HG02763 (cell line): ENCODE results near the gene MPPED1.

Experiments
- ATAC-seq: cut with Tn5 transposase; IDR thresholded peaks from one replicate; pipeline ENCODE4 v1.9.1; 2021; ENCODE audit warnings: mild to moderate bottlenecking, moderate library complexity; ENCODE audit not compliant: unreplicated experiment

Gene MPPED1

DNA sequence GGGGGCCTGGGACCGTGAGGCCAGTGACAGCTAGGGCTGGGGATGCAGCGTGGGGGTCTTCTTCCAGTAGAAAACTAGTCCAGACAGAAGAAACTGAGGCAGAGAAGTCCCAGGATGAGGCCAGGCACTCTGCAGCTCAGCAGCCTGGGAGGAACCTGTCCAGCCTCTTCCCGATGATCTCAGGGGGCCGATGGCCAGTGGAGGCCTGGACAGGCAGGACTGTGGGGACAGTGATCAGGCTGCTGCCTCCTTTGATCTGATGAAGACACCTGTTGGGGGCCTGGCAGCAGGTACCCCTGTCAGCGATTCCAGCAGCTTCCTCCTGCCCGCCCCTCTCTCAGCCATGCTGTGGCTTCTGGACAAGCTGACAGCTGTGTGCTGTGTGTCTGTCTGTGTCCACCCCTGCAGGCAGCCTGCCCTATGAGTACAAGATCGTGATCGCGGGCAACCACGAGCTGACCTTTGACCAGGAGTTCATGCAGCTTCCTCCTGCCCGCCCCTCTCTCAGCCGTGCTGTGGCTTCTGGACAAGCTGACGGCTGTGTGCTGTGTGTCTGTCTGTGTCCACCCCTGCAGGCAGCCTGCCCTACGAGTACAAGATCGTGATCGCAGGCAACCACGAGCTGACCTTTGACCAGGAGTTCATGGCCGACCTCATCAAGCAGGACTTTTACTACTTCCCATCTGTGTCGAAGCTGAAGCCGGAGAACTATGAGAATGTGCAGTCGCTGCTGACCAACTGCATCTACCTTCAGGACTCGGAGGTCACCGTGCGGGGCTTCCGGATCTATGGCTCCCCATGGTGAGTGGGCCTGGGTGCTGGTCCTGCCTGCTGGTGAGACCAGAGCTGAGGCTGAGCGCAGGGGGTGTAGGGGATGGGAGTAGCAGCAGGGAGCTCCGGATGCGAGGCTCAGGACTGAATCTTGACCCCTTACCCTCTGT is 62.6 kb downstream of the MPPED1 start:
- no peak for ATAC-seq

DNA sequence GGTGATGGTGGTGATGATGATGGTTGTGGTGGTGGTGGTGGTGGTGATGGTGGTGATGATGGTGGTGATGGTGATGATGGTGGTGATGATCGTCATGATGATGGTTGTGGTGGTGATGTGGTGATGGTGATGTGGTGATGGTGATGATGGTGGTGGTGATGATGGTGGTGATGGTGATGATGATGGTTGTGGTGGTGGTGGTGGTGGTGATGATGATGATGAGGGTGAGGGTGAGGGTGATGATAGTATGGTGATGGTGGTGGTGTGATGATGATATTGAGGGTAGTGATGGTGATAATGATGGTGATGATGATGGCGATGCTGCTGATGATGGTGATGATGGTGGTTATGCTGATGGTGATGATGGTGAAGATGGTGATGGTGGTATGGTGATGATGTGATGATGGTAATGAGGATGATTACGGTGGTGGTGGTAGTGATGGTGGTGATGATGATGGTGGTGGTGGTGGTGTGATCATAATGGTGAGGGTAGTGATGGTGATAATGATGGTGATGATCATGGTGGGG is 63.8 kb downstream of the MPPED1 start:
- no peak for ATAC-seq

DNA sequence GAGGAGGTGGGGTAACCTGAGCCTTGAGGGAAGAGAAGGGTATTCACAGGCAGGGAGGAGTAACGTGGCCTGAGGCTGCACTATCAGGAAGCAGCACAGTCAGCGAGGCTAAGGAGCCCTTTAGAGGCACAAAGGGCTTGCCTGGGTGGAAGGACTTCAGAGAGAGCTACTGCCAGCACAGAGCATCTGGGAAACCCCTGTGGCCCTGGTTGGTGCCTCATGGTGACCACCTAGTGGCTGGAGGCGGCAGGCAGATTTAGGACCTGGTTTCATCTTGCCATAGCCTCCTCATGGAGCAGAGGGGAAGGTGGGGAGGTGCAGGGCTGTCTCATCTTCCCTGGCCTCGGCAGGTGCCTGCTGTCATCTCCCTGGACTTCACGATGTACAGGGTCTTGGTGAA is 64.5 kb downstream of the MPPED1 start:
- ATAC-seq, result no peak

DNA sequence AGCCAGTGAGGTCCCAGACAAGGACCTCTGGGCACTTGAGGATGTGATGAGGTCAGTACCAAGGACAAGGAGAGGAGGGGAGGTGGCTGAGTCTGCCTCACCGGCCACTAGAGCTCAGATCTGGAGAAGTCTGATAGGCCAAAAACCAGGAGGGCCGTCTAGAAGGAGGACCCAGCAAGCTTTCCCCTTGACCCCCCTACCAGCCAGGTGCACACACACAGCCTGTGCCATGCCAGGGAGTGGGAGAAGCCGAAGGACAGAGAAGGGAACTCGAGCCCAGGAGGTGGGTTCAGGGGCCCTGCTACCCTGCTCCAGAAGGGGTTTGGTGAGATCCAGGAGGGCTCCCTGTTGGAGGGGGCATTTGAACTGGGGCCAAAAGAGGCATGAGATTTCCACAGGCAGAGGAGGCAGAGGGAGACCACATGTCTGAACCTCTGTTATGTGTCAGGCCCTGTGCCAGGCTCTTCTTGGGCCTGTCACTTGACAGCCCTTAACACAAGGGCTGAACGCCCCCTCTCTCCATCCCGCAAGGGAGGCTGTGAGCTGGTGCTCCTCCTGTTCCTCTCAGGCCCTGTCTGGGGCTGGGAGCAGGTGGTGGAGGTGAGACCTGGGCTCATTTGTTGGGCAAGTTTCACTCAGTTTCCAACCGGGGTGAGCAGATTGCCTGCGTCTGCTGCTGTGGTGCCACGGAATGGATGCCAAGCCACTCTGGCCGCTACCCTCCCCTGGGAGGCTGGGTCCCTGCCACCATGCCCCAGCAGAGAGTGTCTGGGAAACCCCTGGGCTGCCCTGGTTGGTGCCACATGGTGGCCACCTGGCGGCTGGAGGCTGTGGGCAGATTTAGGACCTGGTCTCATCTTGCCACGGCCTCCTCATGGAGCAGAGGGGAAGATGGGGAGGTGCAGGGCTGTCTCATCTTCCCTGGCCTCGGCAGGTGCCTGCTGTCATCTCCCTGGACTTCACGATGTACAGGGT is 65.2 kb downstream of the MPPED1 start:
- ATAC-seq, result no peak

DNA sequence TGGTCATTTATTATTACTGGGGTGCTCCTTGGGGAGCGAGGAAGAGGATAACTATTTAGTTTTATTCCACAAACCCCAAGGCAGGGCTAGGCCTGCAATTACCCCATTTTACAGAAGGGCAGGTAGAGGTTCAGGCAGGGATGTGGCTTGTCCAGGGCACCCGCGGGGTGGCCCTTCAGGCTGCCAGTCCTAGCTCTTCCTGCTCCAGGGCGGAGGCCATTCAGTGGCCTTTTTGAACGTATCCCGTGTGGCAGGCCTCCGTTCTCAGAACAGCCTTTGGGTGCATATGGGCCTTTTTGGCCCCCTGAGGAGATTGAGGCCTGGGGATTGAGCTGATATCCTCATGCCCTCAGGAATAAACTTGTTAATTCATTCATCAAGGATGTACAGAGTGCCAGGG is 66.2 kb downstream of the MPPED1 start:
- no peak for ATAC-seq

DNA sequence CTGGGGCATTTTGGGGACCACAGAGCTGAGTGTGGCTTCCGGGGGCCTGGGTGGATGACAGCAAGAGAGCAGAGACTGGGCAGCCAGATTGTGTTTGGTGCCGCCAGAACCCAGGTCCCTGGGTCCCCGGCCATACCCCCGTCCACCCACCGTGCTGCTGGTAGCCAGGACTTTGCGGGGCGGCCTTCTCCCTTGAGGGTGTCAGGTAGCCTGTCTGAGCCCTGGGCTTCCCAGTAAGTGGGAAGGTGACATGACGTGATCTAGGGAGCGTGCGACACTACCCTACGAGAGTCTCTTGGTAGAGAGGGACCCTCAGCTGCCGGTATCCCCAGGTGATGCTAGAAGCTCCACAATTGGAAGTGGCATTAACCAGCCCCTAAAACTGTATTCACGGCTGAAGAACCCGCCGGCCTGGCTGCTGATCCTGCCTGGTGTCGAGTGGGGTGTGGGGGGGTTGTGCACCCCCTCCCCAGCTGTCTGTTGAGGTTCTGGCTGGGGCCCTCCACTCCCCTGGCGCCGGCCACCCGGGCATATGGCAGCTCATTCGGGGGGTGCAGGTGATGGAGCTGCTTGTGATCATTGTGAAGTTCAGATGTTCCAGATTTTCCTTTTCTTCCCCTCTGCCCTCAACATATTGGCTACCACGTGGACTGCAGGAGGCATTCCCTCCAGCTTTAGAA is 66.9 kb downstream of the MPPED1 start:
- ATAC-seq, result no peak

DNA sequence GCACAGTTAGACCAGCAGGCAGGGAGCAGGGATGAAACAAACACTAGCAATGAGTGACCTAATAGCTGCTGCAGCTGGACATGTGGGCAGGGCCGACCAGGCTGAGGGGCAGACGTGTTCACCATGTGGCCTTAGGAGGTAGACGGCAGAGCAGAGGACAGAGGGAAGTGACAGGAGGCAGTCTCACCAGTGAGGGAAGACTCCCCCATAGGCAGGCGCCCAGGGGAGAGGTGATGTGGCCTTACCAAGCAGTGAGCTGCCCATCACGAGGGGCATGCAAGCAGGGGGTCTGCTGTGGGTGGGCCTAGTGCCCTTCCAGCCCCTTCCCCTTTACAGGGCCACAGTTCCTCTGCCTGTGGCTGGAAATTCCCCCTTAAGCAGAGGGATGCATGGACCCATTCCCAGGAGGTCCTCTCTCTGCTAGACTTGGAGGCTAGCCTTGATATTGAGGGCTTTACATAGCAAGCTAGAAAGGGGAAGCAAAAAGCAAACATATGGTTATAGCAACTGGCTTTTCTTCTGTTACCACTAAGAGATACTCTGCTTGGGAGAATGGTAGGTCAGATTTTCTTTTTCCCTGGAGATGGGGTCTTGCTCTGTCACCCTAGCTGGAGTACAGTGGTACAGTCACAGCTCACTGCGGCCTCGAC is 67.6 kb downstream of the MPPED1 start:
- ATAC-seq, result no peak

DNA sequence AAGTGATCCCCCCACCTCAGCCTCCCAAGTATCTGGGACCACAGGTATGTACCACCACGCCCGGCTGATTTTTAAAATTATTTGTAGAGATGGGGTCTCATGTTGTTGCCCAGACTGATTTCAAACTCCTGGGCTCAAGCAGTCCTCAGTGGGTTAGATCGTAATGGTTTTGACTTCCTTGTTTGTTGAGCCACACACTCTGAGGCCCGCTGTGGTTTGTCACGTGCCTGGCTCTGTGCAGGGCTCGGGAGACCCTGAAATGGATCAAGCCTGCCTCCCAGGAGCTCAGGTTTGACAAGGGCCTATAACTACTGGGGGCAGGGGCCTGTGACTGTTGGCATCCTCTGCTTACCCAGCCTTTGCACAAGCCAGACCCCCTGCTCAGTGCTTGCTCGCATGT is 68.1 kb downstream of the MPPED1 start:
- ATAC-seq, result no peak

DNA sequence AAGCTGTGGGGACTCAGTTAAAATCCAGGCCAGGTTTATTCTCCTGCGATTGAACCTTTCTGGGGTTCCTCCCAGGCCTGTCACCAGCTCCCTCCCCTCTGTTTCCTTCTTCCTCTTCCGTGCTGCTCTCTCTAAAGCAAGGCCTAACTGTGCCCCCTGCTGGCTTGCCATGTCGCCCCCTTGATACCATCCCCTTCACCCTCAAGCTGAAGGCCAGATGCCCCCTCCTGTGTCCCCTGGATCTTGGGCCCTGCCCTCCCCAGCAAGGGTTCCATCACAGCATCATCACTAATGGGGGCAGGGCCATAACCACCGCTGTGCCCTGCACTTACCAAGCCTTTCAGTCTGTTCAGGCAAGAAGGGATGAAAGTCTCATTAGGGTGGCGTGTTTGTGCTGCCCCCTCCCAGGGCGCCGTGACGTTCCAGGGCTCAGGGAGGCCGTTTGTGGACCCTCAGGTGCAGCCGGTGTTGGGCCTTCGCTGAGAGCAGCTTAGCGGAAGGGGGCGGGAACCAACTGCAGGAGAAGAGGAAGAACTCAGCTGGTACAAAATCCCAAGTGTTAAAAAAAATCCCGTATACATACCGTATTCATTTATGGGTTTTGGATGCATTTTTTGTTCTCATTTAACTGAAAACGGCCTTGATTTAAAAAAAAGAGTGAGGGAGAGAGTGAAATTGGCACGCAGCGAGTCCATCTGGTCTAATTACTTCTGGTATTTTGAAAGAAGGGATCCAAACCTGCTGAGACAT is 69.9 kb downstream of the MPPED1 start:
- ATAC-seq, result no peak

DNA sequence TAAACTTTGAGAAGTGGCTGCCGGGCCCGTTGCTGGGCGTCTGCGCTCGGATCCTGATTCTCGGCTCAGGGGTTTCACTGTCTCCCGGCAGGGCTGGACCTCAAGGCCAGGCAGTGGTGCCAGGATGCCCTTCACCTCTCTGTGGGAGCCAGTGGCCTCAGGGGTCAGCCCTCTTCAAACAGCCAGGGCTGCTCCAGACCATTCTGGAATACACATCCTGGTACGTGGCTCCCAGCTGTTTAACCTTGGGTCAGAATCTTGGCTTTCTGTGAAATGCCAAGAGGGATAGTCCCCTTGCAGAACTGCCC is 70.5 kb downstream of the MPPED1 start:
- no peak for ATAC-seq

DNA sequence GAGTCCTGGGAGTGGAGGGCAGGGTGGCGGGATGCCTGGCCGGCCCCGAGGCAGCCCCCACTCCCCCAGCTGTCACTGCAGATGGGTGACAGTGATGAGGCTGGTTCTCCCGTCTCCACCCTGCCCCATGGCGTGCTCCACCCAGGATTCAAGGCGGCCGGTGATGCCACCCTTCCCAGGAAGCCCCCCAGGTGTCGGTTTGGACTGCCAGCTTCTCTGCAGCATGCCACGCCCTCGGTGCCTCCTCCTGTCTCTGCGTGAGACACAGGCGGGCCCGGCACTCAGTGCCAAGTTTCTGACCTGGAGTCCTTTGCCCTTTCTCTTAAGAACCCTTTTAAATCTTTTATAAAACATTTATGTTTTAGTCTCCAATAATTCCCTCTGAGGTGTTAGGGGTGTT is 71.5 kb downstream of the MPPED1 start:
- no peak for ATAC-seq

DNA sequence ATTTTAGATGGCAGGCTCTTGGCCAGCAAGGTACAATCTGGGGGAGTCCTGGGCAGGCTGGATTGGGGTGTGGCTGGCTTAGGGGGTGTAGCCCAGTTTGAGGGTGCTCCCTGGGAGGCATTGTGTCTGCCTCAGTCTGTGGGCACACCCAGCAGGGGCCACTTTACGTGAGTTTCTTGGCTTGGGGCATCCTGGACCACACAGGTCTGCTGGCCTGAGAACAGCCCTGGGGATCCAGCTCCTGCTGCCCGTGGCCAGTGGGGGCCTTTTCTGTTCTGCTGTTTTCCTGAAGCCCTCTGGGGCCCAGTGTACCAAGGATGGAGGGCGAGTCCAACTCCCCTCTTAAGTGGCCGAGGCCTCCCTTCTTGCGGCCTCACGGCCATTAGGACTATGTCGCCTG is 71.9 kb downstream of the MPPED1 start:
- ATAC-seq, result no peak

DNA sequence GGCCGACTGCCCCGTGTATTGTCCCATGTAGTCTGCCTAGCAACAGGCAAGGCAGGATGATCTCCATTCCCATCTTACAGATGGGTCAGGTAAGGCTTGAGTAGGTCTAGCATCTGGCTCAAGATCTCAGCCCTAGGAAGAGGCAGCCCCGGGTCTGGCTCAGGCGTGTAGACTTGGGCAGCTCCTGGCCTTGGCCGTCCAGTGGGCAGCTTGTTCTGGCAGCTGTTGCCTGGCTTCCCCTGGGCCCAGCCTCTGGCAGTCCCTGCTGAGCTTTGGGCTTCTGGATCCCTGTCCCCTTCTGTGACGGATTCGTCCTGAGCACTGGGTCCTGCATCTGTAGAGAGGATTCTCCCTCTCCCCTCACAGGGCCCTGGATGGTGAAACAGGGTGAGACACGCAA is 72.4 kb downstream of the MPPED1 start:
- ATAC-seq, result no peak

DNA sequence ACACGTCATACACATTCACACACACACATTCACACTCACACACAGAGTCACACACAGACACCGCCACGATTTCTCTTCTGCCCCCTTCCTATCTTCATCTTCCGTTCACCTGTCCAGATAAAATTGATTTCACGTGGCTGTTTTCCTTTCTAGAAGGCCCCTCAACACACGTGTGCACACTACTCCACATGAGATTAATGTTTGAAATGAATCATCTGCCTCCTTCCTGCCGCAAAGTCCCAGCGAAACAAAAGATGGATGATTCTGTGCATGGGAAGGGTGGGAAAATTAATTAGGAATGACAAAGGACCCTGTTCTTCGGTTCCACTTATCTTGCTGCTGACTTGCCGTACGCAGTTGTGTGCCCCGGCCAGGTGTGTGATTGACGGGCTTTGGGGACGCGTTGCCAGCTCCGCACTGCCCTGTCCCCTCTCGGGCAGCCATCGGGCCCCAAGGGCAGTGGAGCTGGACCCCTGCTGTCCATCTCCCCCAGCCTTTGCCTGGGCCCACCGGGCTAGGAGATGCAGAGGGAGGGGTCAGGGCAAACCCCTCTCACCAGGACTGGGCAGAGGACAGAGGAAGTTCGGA is 73.8 kb downstream of the MPPED1 start:
- no peak for ATAC-seq

DNA sequence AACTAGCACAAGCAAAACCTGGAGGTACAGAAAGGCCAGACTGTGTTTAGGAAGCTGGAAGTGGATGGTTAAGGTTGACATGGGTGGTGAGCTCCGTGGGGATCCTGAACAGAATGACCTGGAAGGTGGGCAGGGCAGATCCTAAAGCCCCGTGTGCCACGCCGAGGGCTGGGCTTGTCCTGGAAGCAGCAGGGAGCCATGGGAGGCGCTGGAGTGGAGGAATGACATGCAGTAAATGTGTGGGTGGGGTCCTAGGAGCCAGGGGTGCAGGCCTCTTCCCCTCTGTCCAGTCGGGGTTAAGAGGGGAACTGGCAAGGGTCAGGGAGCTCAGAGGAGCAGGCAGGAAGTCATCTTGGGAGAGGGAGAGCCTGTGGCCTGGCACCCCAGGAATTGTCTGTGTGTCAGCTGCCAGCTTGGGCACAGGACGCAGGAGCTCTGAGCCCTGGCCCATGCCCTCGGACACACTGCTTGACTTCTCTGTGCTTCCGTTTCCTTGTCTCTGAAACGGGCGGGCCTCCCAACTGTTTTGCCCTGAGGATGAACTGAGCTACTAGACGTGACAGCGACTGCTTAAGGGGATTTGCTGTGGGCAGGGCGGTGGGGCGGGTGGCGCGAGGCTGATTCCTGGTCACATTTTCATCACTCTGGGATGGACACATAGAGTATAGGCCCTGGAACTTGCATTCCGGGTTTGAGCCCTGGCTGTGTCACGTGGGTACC is 75.7 kb downstream of the MPPED1 start:
- no peak for ATAC-seq

DNA sequence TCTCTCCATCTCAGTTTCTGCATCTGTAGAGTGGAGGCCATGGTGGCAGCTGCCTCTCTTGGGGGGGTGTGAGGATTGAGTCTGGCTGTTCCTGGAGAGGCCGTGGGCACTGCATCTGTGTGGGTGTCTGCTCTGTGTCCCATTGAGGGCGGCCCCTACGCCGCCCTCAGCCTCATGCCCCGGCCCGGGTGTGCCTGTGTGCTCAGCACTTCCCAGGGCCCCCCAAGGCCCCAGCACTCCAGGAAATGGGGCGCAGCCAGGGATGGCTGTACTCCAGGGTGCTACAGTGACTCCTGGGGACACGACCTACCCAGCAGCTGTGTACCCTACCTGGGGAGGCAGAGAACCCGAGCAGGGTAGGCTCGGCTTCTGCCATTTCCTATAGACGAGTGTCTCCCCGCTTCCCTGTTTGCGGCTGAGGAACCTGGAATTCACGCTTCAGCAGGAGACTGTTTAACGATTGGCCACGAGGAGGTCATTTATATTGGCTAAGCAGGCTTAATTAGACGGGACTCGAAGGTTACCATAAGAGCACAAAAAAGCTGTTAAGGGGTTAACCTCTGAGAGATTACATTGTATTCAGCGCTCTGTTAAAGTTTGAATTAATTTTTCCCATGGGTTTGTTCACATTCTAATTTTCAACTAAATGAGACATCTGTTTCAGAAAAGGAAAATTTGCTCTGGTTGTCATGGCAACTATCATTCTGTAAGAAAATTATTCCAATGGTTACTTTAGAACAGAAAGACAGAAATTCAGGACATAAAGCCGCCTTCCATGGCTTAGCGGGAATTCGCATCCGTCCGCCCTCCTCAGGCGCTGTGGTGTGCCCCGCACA is 76.4 kb downstream of the MPPED1 start:
- no peak for ATAC-seq

DNA sequence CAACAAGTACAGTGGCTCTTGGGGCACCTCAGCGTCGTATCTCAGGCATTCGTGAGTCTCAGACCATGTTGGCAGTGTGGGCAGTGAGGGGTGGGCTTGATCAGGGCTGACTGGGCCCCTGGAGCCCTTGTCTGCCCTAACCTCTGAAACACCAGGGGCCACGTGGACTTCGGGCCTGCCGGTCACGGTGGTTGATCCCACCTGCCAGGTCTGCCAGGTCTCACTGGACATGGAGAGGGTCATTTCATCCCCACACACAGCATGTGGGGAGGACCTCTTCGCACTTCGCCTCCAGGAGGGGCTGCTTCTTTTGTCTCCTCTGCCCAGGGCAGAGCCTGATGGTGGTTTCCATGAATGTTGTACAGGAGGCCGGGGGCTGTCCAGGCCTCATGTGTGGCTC is 77.1 kb downstream of the MPPED1 start:
- no peak for ATAC-seq

DNA sequence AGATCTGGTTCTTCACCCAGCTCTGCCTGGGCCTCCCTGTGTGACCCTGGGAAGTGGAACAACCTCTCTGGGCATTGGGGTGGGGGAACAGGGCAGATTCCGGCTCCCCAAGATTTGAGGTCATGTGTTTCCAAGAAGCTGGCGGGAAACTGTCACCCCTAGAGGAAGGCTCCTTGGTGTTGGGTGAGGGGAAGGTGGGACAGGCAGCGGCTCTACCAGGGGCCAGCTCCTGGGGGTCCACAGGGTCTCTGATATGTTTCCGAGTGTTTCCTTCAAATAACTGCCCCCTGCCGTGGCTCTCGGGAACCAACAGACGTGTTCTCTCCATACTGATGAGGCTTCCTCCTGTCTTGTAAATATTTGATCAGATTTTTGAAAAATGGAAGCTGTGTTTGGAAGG is 78.5 kb downstream of the MPPED1 start:
- no peak for ATAC-seq
